Erythroblast (primary cell): ENCODE data around the gene PRDX1.
"Not testable (repeated sequence)": the region's sequence is repeated elsewhere in the genome, so short reads cannot be mapped to it uniquely, and the experiment has no call there.

Experiments
- DNase-seq, 2 experiments: peaks; one replicate each; lab custom pipeline; 2025; lab: John Stamatoyannopoulos, UW
- GATA1 ChIP-seq: IDR thresholded peaks from 2 replicates; pipeline ENCODE4 v1.6.1; 2011; ENCODE audit warnings: low read depth, mild to moderate bottlenecking, control low read depth, low read length, moderate library complexity
- POLR2A ChIP-seq: IDR thresholded peaks from 2 replicates; pipeline ENCODE4 v1.6.1; 2011; ENCODE audit warnings: mild to moderate bottlenecking, low read length

PRDX1 gene

GRCh38 chr1:45503462-45504360, 18.0 kb downstream of the PRDX1 start:
- TF ChIP-seq GATA1 (no peak), POLR2A (no peak)
- no peak for DNase-seq

- TF ChIP-seq POLR2A: no peak
- no peak for TF ChIP-seq GATA1
- no peak for DNase-seq
Measured at GRCh38 chr1:45501505-45501859, 20.2 kb downstream of the PRDX1 start.

- no peak for TF ChIP-seq GATA1
- no peak for TF ChIP-seq POLR2A
- no peak for DNase-seq
Measured at GRCh38 chr1:45499415-45499769, 22.3 kb downstream of the PRDX1 start.

- DNase-seq: no peak
- TF ChIP-seq GATA1: no peak
Measured at GRCh38 chr1:45498279-45498678, 23.4 kb downstream of the PRDX1 start.

- TF ChIP-seq GATA1: no peak
- TF ChIP-seq POLR2A: no peak
- DNase-seq: peak; percentile 74 to 85
Measured at GRCh38 chr1:45493116-45493697, 28.5 kb downstream of the PRDX1 start.

- TF ChIP-seq GATA1: no peak
- no peak for TF ChIP-seq POLR2A
- DNase-seq: no peak
Measured at GRCh38 chr1:45492691-45493090, 29.0 kb downstream of the PRDX1 start.

GRCh38 chr1:45491487-45492260, 30.0 kb downstream of the PRDX1 start:
- DNase-seq: no peak
- no peak for TF ChIP-seq GATA1
- TF ChIP-seq POLR2A: no peak

GRCh38 chr1:45490626-45491486, 30.8 kb downstream of the PRDX1 start, which contains the start of gene TESK2:
Gene TESK2 (minus strand): TSS chr1:45491163. CDS start chr1:45457785, 33,378 bp downstream.
- TF ChIP-seq POLR2A (peak; percentile 93), GATA1 (no peak)
- DNase-seq: peak; percentile 99

GRCh38 chr1:45490121-45490625, 31.5 kb downstream of the PRDX1 start:
- no peak for TF ChIP-seq POLR2A
- TF ChIP-seq GATA1: no peak
- DNase-seq: peak in 1 of 2 experiments; percentile 57

- not testable (repeated sequence) for DNase-seq
Measured at GRCh38 chr1:45489379-45489778, 32.3 kb downstream of the PRDX1 start.

GRCh38 chr1:45488666-45489377, 32.9 kb downstream of the PRDX1 start:
- TF ChIP-seq POLR2A (no peak), GATA1 (no peak)
- DNase-seq: no peak

GRCh38 chr1:45485949-45486348, 35.7 kb downstream of the PRDX1 start:
- no peak for DNase-seq
- no peak for TF ChIP-seq POLR2A
- TF ChIP-seq GATA1: no peak
